Measurements from ENCODE around the gene PCDHB14. TPM values are rescaled to one million over a fixed set of nuclear protein-coding genes. Genes with fewer than 3 reads are reported as not detected.
"Not testable (repeated sequence)": the region's sequence is repeated elsewhere in the genome, so short reads cannot be mapped to it uniquely, and the experiment has no call there.

PCDHB14 gene
- total and polyA plus RNA-seq, 2 donors (not counting 1 experiment from before 2014, with no cell fraction given) = not detected

DNA sequence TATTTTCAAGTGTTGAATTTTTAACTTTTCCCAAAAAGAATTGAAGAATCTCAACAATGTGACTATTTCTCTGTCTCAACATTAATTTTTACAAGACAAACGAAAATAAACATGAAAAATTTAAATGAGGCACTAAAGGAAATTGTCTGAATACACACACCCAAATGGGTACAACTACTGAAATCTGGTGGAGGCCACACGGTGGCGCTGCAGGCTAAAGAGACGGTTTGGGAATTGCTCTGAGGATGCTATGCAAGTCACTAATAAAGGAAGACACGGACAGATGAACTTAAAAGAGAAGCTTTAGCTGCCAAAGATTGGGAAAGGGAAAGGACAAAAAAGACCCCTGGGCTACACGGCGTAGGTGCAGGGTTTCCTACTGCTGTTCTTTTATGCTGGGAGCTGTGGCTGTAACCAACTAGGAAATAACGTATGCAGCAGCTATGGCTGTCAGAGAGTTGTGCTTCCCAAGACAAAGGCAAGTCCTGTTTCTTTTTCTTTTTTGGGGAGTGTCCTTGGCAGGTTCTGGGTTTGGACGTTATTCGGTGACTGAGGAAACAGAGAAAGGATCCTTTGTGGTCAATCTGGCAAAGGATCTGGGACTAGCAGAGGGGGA, 30.9 kb upstream of the PCDHB14 start, which contains the start of gene PCDHB10:
Gene PCDHB10, plus strand, starts transcription at position 244 of the 616 bp plus-strand sequence. Its CDS starts 200 bp downstream, at position 444.
- Histone ChIP-seq H3K4me1 (ENCODE audit: control insufficient read depth in 2 of 2, insufficient read depth in 2 of 2, low read length in 2 of 2) (no peaks in the 10 kb centered on the region), H4K20me1 (ENCODE audit: control insufficient read depth, insufficient read depth, low read length, poor library complexity, severe bottlenecking) (no peaks in the 10 kb centered on the region), H3K27ac (ENCODE audit: low read length in 2 of 2) (no peak within 1 kb of the TSS), H3K36me3 (replicated peaks in 1 of 2; ENCODE audit: control extremely low read depth in 1 of 2, control insufficient read depth in 1 of 2, extremely low read depth in 1 of 2, insufficient read depth in 2 of 2, low read length in 1 of 2) (no peaks in the 10 kb centered on the region), H3K27me3 (replicated peaks in 1 of 4; ENCODE audit: control extremely low read depth in 1 of 4, control insufficient read depth in 3 of 4, insufficient read depth in 4 of 4, low read length in 3 of 4) (peaks cover 0 to 8% (median 2%) of the 10 kb centered on the region in 4 experiments), H3K9ac (ENCODE audit: low read length) (no peak within 1 kb of the TSS), H3K4me3 (ENCODE audit: control extremely low read depth in 1 of 5, extremely low read depth in 1 of 5, insufficient read depth in 1 of 5, low read depth in 2 of 5, low read length in 4 of 5) (no peak within 1 kb of the TSS), H3K9me3 (ENCODE audit: control extremely low read depth in 1 of 3, control insufficient read depth in 2 of 3, insufficient read depth in 1 of 3, low read length in 2 of 3) (peaks cover 2 to 21% (median 12%) of the 10 kb centered on the region in 3 donors), H3K4me2 (replicated peaks; ENCODE audit: low read depth, low read length, poor library complexity, severe bottlenecking) (no peak within 1 kb of the TSS), H2AFZ (ENCODE audit: insufficient read depth, low read depth, low read length, poor library complexity, severe bottlenecking) (no peak within 1 kb of the TSS), H3K79me2 (ENCODE audit: control insufficient read depth, insufficient read depth, low read length) (no peaks in the 10 kb centered on the region)
- ChIA-PET POLR2A (no interaction called here), CTCF (interaction anchor here (2.1 kb wide), 1 partner anchor 365 kb away, joined by 6 read pairs; no protein-coding TSS in a partner anchor)
- H3K27me3 Mint-ChIP-seq = peaks cover 20% of the 10 kb centered on the region
- TF ChIP-seq EZH2 (IDR thresholded peaks at IDR 0.05; ENCODE audit: borderline replicate concordance, insufficient read depth, low read depth, low read length, poor library complexity, severe bottlenecking) = no peak
- TF ChIP-seq, protein P1, sequence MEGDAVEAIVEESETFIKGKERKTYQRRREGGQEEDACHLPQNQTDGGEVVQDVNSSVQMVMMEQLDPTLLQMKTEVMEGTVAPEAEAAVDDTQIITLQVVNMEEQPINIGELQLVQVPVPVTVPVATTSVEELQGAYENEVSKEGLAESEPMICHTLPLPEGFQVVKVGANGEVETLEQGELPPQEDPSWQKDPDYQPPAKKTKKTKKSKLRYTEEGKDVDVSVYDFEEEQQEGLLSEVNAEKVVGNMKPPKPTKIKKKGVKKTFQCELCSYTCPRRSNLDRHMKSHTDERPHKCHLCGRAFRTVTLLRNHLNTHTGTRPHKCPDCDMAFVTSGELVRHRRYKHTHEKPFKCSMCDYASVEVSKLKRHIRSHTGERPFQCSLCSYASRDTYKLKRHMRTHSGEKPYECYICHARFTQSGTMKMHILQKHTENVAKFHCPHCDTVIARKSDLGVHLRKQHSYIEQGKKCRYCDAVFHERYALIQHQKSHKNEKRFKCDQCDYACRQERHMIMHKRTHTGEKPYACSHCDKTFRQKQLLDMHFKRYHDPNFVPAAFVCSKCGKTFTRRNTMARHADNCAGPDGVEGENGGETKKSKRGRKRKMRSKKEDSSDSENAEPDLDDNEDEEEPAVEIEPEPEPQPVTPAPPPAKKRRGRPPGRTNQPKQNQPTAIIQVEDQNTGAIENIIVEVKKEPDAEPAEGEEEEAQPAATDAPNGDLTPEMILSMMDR (IDR thresholded peaks at IDR 0.05) = no peak
- ATAC-seq (ENCODE audit: low read depth) (no peak), DNase-seq (no peak)
- H3K4me3 Mint-ChIP-seq = no peak within 1 kb of the TSS
- no peaks in the 10 kb centered on the region for H3K4me1 Mint-ChIP-seq
- WGBS (ENCODE audit: insufficient coverage) = 13% methylated on average over 6 of the region's 10 CpGs
- no peak within 1 kb of the TSS for H3K27ac Mint-ChIP-seq
- intact Hi-C loops (cut with micrococcal nuclease) = no loop called here
- peaks cover 7% of the 10 kb centered on the region for H3K9me3 Mint-ChIP-seq (ENCODE audit: insufficient read depth)

DNA sequence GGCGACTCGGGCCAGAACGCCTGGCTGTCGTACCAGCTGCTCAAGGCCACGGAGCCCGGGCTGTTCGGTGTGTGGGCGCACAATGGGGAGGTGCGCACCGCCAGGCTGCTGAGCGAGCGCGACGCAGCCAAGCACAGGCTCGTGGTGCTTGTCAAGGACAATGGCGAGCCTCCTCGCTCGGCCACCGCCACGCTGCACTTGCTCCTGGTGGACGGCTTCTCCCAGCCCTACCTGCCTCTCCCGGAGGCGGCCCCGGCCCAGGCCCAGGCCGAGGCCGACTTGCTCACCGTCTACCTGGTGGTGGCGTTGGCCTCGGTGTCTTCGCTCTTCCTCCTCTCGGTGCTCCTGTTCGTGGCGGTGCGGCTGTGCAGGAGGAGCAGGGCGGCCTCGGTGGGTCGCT, 28.8 kb upstream of the PCDHB14 start:
- POLR2A ChIA-PET; H3K4me1 ChIP-seq (ENCODE audit: control insufficient read depth in 2 of 2, insufficient read depth in 2 of 2, low read length in 2 of 2); DNase-seq; intact Hi-C loops (cut with micrococcal nuclease); H3K79me2 ChIP-seq (ENCODE audit: control insufficient read depth, insufficient read depth, low read length); H3K4me2 ChIP-seq (replicated peaks; ENCODE audit: low read depth, low read length, poor library complexity, severe bottlenecking); H3K27ac Mint-ChIP-seq; H3K27ac ChIP-seq (ENCODE audit: low read length in 2 of 2); H4K20me1 ChIP-seq (ENCODE audit: control insufficient read depth, insufficient read depth, low read length, poor library complexity, severe bottlenecking); H3K9me3 Mint-ChIP-seq (ENCODE audit: insufficient read depth); H3K4me1 Mint-ChIP-seq; ATAC-seq (ENCODE audit: low read depth); H3K4me3 ChIP-seq (ENCODE audit: control extremely low read depth in 1 of 5, extremely low read depth in 1 of 5, insufficient read depth in 1 of 5, low read depth in 2 of 5, low read length in 4 of 5); H3K4me3 Mint-ChIP-seq; H3K27me3 ChIP-seq (replicated peaks in 1 of 4; ENCODE audit: control extremely low read depth in 1 of 4, control insufficient read depth in 3 of 4, insufficient read depth in 4 of 4, low read length in 3 of 4); H3K36me3 ChIP-seq (replicated peaks in 1 of 2; ENCODE audit: control extremely low read depth in 1 of 2, control insufficient read depth in 1 of 2, extremely low read depth in 1 of 2, insufficient read depth in 2 of 2, low read length in 1 of 2); H3K9ac ChIP-seq (ENCODE audit: low read length); H2AFZ ChIP-seq (ENCODE audit: insufficient read depth, low read depth, low read length, poor library complexity, severe bottlenecking); CTCF ChIA-PET: not testable (repeated sequence)
- peaks cover 20% of the 10 kb centered on the region for H3K27me3 Mint-ChIP-seq
- WGBS (ENCODE audit: insufficient coverage) = 32% methylated on average over 3 of the region's 37 CpGs
- peaks cover 4 to 18% (median 15%) of the 10 kb centered on the region in 3 donors for H3K9me3 ChIP-seq (ENCODE audit: control extremely low read depth in 1 of 3, control insufficient read depth in 2 of 3, insufficient read depth in 1 of 3, low read length in 2 of 3)
